Adipose tissue (tissue), 3 donors: ENCODE data around the gene DNAH3. TPM values are rescaled to one million over a fixed set of nuclear protein-coding genes. Genes with fewer than 3 reads are reported as not detected.
"Not testable (repeated sequence)": the region's sequence is repeated elsewhere in the genome, so short reads cannot be mapped to it uniquely, and the experiment has no call there.

Experiments
- H3K27ac ChIP-seq: one replicate; pipeline ENCODE4 v1.5.1; 2013; ENCODE audit warnings: low read depth, low read length
- WGBS, 3 donors: extraction: QIAGEN DNeasy Blood & Tissue Kit; methylation state at CpG; one replicate each; pipeline ENCODE4 v1.1.7; 2013; 5-methylcytosine and 5-hydroxymethylcytosine counted together
- polyA plus RNA-seq, 3 donors: library from polyadenylated mRNA; stranded (reverse); fragments of 200-250 nt; gene quantifications; one replicate each; pipeline ENCODE4 v1.2.3, GENCODE V29; 2013
- donor health status: healthy with polysubstance abuse.
- donor health status: Bipolar disorder and iron deficiency.
- donor health status: healthy.

The DNAH3 gene
- polyA plus RNA-seq, 3 donors, result not detected

DNA sequence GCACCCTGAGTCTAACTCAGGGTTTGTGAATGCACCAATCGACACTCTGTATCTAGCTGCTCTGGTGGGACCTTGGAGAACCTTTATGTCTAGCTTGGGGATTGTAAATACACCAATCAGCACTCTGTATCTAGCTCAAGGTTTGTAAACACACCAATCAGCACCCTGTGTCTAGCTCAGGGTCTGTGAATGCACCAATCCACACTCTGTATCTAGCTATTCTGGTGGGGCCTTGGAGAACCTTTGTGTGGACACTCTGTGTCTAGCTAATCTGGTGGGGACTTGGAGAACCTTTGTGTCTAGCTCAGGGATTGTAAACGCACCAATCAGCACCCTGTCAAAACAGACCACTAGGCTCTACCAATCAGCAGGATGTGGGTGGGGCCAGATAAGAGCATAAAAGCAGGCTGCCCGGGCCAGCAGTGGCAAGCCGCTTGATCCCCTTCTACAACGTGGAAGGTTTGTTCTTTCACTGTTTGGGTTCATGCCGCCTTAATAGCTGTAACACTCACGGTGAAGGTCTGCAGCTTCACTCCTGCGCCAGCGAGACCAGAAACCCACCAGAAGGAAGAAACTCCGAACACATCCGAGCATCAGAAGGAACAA is 2.6 kb upstream of the DNAH3 start:
- H3K27ac ChIP-seq, result not testable (repeated sequence)
- WGBS, 3 donors, result 90 to 91% (median 91%) methylated on average over 11 of the region's 11 CpGs

DNA sequence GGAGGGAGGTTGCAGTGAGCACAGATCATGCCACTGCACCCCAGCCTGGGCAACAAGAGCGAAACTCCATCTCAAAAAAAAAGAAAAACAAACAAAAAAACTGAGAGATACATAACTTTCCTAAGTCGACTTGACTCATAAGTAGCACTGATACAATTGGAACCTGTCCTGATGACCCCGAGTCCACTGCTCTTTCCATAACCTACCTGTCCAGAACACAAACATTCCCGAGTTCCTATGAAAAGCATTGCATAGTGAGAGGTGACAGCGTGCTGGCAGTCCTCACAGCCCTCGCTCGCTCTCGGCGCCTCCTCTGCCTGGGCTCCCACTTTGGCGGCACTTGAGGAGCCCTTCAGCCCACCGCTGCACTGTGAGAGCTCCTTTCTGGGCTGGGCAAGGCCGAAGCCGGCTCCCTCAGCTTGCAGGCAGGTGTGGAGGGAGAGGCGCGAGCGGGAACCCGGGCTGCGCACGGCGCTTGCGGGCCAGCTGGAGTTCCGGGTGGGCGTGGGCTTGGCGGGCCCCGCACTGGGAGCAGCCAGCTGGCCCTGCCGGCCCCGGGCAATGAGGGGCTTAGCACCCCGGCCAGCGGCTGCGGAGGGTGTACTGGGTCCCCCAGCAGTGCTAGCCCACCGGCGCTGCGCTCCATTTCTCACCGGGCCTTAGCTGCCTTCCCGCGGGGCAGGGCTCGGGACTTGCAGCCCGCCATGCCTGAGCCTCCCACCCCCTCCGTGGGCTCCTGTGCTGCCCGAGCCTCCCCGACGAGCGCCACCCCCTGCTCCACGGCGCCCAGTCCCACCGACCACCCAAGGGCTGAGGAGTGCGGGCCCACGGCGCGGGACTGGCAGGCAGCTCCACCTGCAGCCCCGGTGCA is 1.7 kb upstream of the DNAH3 start:
- WGBS, 3 donors, result 84 to 92% (median 87%) methylated on average over 42 to 51 of the region's 51 CpGs
- not testable (repeated sequence) for H3K27ac ChIP-seq

DNA sequence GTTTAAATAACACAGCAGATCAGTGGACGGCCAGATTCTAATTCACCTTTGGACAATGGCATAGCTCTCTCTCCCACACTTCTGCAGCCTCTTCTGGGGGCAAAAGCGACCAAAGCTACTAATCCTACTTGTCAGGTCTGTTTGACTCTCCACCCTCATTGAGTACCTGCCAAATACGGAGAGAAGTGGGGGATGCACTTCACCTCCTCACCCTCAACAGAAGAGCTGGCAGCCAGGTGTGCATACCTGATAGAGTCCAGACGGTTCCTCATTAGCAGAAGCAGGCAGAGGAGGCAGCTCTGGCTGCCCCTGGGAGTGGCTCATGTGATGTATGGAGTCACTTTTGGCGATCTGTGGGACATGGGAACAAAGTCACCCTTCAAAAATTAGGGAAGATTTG is 4.9 kb downstream of the DNAH3 start:
- 31 to 60% (median 59%) methylated on average over 5 of the region's 5 CpGs for WGBS, 3 donors
- no peak overlapping the region for H3K27ac ChIP-seq

DNA sequence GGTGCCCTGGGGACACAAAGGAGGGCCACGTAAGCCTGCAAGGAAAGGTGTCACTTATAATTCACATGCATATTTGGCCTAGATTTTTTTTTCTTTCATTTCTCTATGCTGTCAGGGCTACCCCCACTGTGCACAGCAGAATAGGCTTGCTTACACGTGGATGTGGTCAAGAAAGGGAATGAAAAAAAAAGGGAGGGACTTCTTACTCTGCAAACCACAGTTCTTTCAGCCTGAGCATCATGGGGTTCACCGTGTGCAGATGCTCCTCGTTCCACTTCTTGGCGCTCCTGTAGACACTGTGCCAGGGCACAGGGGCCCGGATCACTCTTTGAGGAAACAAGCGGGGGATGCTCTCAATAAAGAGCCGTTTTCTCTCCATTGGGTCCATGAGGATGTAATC is 16.6 kb downstream of the DNAH3 start:
- no peak overlapping the region for H3K27ac ChIP-seq
- whole genome bisulfite sequencing, 3 donors, result 78 to 82% (median 81%) methylated on average over 8 of the region's 8 CpGs

DNA sequence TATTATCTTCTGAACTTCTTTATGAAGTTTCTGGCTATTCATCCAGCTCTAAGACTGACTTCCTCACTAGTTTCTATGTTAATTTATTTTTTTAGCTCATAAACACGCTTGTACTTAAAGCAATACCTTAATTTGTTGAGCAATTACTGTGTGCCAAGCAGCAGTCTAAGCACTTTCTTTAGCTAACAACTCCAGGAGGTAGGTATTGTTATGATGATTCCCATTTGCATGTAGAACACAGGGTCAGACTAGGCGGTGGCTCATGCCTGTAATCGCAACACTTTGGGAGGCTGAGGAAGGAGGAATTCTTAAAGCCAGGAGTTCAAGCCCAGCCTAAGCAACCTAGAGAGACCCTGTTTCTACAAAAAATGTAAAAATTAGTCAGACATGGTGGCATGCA is 19.8 kb downstream of the DNAH3 start:
- WGBS, 3 donors, result 71 to 91% (median 90%) methylated on average over 3 of the region's 3 CpGs

DNA sequence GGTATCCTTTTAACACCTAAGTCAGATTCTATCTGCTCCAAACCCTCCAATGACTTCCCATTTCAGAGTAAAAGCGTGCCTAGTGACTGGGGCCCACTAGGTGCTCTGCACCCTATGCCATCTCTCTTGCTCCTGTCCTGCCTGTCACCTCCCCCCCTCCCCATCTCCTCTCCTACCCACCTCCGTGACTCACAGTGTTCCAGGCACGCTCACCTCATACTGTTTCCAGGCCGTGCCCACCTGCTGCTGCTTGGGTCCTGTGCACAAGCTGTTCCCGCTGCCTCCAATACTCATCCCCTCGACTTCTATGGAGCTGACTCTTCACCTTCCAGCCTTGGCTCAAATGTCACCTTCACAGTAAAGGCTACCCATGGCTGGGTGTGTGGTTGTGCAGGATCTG is 21.7 kb downstream of the DNAH3 start:
- H3K27ac ChIP-seq, result no peak overlapping the region
- WGBS, 3 donors, result 72 to 93% (median 91%) methylated on average over 6 of the region's 6 CpGs

More for the DNA sequence above, 19.8 kb downstream of the DNAH3 start:
- no peak overlapping the region for H3K27ac ChIP-seq

DNA sequence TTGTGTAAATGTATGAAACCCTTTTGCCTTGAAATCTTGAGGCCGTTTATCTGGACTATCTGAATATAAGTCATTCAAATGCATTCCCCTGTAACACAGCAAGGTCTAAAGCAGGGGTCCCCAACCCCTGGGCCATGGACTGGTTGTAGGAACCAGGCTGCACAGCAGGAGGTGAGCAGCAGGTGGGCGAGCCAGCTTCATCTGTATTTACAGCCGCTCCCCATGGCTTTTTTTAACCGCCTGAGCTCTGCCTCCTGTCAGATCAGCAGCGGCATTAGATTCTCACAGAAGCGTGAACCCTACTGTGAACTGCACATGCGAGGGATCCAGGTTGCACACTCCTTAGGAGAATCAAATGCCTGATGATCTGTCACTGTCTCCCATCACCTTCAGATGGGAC is 24.1 kb downstream of the DNAH3 start:
- H3K27ac ChIP-seq, result no peak overlapping the region
- 55 to 89% (median 80%) methylated on average over 7 of the region's 7 CpGs for WGBS, 3 donors

DNA sequence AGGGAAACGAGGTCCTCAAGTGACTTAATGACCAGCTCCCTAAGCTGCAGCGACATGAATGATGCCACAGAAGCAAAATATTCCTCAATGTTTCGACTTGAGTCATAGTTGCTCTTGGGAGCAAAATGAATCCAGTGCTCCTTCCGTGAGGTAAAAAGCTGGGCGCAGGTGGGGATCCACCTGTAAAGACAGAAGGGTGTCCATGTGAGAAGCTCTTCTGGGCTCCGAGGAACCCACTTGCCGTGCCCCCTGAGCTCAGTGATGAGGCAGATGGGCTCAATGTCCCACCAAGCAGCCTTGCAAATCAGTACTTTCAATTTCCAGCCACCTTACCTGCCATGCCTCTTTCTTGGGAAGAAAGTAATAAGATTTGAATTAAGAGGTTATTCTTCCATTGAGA is 25.5 kb downstream of the DNAH3 start:
- H3K27ac ChIP-seq, result no peak overlapping the region
- WGBS, 3 donors, result 88 to 91% (median 90%) methylated on average over 7 of the region's 7 CpGs

DNA sequence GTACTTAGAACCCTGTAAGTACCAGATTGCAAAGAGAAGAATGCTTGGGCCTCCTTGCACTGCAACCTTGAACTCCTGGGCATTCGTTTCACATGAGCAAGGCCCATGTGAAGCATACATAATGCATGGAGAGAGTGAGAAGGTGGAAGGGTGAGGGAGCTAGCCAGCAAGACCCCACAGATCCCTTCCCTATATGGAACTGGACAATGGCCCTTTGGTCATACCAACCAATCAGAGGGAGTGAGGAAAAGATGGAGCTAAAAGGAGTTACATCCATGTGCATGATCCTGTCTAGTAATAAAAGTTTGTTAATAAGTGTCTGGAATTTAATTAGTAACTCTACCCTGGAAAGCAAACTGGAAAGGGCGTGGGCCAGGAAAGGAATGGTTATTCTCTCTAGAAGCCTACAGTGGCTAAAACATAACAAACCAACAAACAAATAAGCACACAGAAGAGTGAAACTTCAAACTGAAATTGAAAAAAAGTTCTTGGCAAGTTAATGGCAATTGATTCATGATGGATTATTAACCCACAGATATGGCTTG is 29.6 kb downstream of the DNAH3 start:
- H3K27ac ChIP-seq, result no peak overlapping the region
- WGBS, 3 donors, result 53 to 92% (median 88%) methylated on average over 2 of the region's 2 CpGs

DNA sequence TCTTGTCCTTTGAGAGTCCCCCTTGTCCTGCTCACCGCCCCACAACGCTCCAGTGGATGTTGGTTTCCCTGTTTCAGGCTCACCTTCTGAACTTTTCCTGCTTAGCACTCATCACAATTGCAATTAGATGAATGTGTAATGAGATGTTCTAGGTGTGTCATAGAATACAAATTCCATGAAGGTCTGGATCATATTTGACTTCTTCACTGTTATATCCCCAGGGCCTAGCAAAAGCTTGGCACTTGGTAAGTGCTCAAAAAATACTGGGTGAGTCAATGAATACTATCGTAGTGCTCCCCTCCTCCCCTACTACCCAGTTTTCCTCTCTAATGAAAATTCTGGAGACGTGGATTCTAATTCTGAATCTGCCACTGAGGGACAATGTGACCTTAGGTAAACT is 33.1 kb downstream of the DNAH3 start:
- 72 to 92% (median 91%) methylated on average over 4 of the region's 4 CpGs for WGBS, 3 donors
- no peak overlapping the region for H3K27ac ChIP-seq

DNA sequence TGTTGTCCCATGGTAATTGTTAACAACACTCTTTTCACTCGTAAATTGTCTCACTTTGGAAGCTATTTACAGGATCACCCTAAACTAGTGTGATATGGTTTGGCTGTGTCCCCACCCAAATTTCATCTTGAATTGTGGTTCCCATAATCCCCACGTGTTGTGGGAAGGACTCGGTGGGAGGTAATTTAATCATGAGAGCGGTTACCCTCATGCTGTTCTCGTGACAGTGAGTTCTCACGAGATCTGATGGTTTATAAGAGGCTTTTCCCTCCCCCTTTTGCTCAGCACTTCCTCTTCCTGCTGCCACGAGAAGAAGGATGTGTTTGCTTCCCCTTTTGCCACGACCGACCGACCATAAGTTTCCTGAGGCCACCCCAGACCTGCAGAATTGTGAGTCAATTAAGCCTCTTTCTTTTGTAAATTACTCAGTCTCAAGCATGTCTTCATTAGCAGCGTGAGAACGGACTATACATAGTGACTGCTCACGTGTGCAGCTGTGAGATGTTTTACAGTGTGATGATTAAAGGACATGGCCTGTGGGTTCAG is 34.4 kb downstream of the DNAH3 start:
- no peak overlapping the region for H3K27ac ChIP-seq
- 31 to 41% (median 32%) methylated on average over 13 of the region's 13 CpGs for WGBS, 3 donors

DNA sequence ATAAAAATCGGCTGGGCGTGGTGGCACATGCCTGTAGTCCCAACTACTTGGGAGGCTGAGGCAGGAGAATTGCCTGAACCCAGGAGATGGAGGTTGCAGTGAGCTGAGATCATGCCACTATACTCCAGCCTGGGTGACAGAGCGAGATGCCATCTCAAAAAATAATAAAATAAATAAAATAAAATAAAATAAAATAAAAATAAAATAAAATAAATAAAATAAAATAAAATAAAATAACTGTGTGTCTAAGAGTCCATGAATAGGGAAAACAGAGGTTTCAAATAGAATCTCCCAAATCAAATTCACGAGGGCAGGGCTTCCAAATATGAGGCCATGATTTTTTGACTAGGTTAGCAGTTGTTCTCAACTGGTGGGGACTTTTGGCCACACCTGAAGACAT is 35.1 kb downstream of the DNAH3 start:
- WGBS, 3 donors, result 94 to 97% (median 95%) methylated on average over 4 of the region's 4 CpGs
- H3K27ac ChIP-seq, result not testable (repeated sequence)

DNA sequence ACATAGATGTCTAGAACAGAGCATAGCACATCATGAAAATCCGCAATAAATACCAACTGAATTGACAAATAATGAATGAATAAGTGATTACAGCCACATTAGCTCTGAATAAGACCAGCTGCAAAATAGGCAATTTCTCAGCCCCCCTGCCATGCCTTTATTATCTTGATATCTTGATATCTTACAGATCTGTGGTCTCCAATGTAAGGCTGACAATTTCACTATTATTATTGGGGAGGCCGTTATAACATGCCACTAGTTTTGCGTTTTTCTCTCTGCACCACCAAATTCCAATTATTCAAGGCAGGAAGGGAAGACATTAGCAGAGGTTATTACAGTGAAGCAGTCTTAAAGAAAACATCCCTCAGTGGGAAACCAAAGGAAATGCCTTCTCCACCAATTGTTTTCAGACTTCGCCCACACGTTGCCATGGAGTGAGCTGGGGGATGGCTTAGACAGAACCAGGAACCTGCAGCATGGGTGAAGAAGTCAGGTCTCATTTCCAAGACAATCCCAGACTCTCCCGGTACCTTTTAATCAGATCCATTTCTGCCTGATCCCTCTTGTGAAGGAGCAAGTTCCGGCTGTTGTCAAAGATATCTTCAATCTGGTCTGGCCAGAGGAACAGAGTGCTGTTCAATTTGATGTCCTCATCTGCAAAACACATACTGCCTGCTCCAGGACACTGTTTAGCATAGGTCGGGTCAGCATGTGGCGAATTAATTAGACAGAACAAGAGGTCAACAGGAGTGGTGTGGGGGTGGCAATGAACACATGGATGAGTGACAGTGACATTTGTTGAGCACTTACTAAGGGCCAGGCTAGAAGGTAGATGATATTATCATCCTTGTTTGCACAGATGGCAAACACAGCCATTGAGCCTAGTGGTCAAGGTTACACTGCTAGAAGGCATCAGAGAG is 46.4 kb downstream of the DNAH3 start:
- 43 to 57% (median 51%) methylated on average over 9 of the region's 9 CpGs for WGBS, 3 donors
- no peak overlapping the region for H3K27ac ChIP-seq

DNA sequence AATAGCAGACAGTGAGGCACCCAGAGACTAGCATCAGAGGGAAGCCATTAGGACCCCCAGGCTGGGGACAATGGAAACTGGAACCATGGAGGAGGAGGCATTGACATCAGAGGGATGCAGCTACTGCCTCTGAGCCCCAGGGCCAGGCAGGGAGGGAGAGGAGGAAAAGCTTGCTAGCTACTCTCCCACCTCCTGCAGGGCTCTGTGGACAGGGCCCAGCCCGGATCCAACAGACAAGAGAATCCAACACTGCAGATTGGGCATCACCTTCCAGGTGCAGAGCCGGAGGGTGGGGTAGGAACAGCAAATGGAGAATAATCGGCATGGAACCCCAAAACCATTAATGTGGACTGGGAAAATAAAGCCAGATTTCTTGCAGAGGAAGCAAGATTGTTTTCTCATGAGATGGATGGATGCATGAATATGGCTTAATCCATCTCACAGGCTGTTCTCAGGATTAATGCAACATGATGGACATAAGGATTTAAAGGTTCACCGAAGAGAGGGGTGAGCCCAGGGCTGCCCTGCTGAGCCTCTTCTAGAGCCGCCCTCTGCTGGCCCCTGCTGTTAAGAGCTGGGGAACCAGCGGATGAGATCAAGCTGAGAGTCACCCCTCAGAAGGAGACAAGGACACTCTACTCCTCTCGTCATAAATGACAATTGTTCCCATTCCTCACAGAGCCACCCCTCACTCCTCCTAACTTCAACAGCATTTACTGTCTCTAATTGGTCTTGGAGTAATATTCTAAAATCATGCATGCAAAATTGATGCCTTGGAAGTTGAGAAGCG is 48.8 kb downstream of the DNAH3 start:
- 47 to 72% (median 65%) methylated on average over 8 of the region's 8 CpGs for WGBS, 3 donors
- H3K27ac ChIP-seq, result no peak overlapping the region

DNA sequence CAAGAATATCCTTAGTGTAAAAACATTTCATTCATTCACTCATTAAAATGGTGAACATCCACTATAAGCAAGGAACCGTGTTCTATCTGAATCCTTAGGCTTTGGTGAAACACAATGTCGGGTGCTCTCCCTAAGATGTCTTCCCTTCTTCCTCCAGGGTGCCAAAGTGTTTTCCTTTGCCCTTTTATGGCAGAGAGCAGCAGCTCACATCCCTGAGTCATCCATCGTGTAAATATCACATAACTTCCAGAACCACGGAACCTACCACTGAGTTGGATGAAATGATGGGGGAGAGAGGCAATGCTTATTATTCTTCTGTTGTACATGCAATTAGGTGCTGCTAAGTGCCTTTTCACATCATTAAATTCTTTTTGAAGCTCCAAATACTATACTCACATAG is 50.2 kb downstream of the DNAH3 start:
- H3K27ac ChIP-seq, result no peak overlapping the region
- WGBS, 3 donors, result 80 to 87% (median 83%) methylated on average over 4 of the region's 4 CpGs

DNA sequence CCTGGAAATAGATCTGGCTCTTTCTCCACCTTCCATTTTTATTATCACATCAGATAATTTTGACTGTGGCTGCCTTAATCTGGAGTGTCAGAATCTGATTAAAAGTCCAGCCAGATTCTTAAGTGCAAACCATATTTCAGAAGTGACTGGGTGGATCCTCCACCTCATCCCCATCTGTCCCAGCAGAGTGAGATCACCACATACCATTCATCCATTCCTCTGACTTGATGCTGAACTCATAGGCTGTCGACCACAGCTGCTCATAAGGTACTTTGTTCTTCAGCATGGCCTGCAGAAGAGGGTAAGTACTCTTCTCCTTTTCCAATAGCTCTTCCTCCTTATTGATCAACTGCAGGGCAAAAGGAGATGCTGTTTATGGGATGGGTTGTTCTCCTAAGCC is 53.5 kb downstream of the DNAH3 start:
- 55 to 61% (median 56%) methylated on average over 1 of the region's 1 CpG for WGBS, 3 donors
- no peak overlapping the region for H3K27ac ChIP-seq

DNA sequence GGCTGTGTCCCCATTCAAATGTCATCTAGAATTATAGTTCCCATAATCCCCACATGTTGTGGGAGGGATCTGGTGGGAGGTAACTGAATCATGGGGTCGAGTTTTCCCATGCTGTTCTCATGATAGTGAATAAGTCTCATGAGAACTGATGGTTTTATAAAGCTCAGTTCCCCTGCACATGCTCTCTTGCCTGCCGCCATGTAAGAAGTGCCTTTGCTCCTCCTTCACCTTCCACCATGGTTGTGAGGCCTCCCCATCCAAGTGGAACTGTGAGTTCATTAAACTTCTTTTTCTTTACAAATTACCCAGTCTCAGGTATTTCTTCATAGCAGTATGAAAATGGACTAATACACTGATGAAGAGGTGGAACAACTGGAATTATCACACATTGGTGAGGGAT is 55.9 kb downstream of the DNAH3 start:
- 85 to 91% (median 85%) methylated on average over 2 of the region's 2 CpGs for WGBS, 3 donors
- not testable (repeated sequence) for H3K27ac ChIP-seq

DNA sequence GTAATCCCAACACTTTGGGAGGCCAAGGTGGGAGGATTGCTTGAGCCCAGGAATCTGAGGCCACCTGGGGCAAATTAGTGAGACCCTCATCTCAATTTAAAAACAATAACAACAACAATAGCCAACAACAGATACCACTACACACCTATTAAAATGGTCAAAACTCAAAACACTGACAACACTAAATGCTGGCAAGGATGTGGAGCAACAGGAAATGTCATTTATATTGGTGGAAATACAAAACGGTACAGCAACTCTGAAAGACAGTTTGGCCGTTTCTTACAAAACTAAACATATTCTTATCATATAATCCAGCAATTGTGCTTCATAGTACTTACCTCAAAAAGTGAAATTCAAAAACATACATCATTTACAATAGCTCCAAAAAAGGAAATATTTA is 57.7 kb downstream of the DNAH3 start:
- WGBS, 3 donors, result 49 to 61% (median 50%) methylated on average over 2 of the region's 2 CpGs
- H3K27ac ChIP-seq, result no peak overlapping the region
